SU-DHL-6 (cell line): ENCODE measurements around the gene SORBS2.

Source experiments
- EZH2phosphoT487 ChIP-seq: fragments of 200-600 bp; sonication (generic), shearing (Covaris generic); conservative IDR thresholded peaks from 2 replicates; pipeline ENCODE4 v1.6.1; 2018; ENCODE audit warnings: mild to moderate bottlenecking, antibody characterized with exemption, low read length, moderate library complexity, mixed read lengths
- TF ChIP-seq, protein P1 (sequence below): fragments of 200-600 bp; sonication (generic); IDR thresholded peaks from one replicate; pipeline ENCODE4 v1.5.1; 2017; ENCODE audit warnings: antibody characterized with exemption, mild to moderate bottlenecking, low read length, moderate library complexity; ENCODE audit not compliant: insufficient read depth, poor library complexity, severe bottlenecking

- TF ChIP-seq, protein P1, sequence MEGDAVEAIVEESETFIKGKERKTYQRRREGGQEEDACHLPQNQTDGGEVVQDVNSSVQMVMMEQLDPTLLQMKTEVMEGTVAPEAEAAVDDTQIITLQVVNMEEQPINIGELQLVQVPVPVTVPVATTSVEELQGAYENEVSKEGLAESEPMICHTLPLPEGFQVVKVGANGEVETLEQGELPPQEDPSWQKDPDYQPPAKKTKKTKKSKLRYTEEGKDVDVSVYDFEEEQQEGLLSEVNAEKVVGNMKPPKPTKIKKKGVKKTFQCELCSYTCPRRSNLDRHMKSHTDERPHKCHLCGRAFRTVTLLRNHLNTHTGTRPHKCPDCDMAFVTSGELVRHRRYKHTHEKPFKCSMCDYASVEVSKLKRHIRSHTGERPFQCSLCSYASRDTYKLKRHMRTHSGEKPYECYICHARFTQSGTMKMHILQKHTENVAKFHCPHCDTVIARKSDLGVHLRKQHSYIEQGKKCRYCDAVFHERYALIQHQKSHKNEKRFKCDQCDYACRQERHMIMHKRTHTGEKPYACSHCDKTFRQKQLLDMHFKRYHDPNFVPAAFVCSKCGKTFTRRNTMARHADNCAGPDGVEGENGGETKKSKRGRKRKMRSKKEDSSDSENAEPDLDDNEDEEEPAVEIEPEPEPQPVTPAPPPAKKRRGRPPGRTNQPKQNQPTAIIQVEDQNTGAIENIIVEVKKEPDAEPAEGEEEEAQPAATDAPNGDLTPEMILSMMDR = no peak
- no peak for TF ChIP-seq EZH2phosphoT487
Observed at GRCh38 chr4:185786422-185786821, 25.6 kb downstream of the SORBS2 start.
